NCI-H510A (cell line): ENCODE measurements around the gene HTR3D.
"Not testable (repeated sequence)": the region's sequence is repeated elsewhere in the genome, so short reads cannot be mapped to it uniquely, and the experiment has no call there.

ENCODE experiments used
- DNase-seq: peaks from one replicate; lab custom pipeline; 2025; lab: John Stamatoyannopoulos, UW

HTR3D gene

DNA sequence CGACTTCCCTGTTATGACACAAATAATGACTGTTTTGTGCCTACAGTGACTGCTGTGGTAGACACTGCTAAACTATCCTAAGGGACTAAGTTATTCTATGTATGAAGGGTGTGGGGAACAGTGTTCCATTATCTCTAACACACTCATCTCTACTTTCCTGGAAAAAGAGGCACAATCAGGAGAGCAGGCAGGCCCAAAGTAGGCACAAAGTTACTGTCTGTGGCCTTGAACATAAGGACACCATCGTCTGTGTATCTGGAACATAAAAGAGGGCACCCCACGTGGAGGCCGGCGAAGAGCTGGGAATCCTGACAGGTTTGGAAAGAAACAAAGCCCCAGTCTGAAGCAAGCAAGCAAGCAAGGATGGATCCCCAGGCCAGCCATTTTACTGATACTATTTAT, 15.4 kb upstream of the HTR3D start:
- no peak for DNase-seq

DNA sequence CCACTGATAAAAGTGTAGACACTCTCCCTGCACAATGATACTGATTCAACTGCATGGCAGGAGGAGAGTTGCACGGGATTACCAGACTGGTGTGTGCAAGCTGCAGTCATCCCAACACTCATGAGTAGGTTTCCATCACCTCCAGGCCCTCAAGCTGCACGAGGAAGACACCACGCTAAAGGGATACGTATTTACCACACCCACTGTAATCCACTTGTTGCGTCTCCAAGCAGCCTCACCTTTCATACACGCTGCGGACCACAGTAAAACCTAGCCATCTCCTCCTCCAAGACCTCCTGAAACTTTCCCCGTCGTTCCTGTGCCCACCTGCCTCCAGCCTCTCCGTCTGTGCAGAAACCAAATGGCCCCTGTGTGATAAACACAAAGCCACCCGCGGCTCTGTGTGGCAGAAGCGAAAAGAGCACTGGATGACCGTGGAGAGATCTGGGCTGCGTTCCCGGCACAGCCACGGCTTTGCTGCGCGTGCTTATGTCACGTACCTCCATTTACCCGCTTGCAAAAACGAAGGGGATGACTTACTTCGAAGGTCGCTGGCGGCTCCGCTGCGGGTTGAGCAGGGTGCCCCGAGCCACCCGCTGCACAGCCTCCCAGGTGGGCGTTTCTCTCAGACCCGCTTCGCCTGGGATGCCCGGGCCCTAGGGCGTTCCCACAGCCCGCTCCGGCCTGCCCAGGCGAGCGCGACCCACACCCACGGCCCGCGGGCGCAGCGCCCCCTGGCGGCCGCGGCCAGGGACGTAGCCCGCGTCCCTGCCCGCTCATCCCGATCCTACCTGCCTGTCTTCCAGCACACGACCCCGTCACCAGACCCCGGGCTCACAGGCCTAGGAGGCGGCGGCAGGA, 14.5 kb upstream of the HTR3D start:
- peak; percentile 24 for DNase-seq

GRCh38 chr3:184017672-184018423, 13.7 kb upstream of the HTR3D start, which contains the start of gene ABCC5:
ABCC5 (minus strand) TSS chr3:184017884; CDS start chr3:184014392, 3,492 bp downstream.
- peak; percentile 83 for DNase-seq

DNA sequence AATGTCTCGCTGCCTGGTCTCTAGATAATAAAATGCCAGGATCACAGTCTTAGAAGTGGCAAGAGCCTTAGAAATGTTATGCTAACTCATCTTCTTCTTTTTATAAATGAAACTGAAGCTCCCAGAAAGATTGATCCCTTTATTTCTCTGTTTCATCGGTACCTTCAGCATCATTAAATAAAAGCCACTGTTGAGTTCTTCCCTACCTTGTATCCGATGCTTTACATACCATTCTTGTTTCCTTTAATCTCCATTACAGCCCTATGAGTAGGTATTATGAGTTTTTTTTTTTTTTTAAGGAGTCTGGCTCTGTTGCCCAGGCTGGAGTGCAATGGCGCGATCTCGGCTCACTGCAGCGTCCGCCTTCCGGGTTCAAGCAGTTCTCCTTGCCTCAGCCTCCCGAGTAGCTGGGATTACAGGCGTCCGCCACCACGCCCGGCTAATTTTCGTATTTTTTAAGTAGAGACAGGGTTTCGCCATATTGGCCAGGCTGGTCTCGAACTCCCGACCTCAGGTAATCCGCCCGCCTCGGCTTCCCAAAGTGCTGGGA, 13.0 kb upstream of the HTR3D start:
- no peak for DNase-seq

DNA sequence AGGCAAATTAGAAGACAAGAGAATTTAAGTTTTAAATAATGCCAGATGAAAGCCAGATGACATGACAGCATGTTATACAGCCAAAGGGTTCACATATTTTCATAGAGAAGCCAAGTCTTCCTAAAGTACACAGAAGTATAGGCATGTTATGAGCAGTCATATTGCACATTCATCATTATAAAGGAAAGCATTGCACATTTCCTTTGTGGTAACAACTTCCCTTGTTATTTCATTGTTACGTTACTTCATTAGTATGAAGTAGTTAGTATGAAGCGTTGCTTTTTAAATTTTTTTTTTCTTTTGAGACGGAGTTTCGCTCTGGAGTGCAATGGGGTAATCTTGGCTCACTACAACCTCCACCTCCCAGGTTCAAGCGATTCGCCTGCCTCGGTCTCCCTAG, 9.2 kb upstream of the HTR3D start:
- DNase-seq = no peak

DNA sequence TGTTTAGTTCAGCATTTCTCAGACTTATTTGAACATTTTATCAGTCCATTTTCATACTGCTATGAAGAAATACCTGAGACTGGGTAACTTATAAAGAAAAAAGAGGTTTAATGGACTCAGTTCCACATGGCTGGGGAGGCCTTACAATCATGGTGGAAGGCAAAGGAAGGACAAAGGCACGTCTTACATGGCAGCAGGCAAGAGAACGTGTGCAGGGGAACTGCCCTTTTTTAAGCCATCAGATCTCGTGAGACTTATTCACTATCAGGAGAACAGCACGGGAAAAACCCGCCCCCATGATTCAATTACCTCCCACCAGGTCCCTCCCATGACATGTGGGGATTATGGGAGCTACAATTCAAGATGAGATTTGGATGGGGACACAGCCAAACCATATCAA, 6.3 kb upstream of the HTR3D start:
- DNase-seq = not testable (repeated sequence)

GRCh38 chr3:184028275-184028890, 3.2 kb upstream of the HTR3D start:
- not testable (repeated sequence) for DNase-seq

DNA sequence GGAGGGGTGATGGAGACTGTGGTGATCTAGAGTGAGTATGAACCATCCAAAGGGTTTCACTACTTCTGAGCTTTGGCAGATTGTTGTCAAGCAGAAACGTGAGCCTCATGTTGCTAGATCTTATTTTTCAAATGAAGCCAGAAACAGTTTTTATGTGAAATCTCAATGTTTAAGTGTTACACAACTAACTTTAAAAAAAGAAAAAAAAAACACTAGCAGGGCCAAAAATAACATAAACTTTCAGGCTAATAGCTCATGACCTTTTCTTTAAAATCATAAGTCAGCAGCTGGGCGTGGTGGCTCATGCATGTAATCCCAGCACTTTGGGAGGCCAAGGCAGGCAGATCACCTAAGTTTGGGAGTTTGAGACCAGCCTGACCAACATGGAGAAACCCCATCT, 2.1 kb upstream of the HTR3D start:
- DNase-seq = no peak

- no peak for DNase-seq
Observed at GRCh38 chr3:184030536-184030935, 1.0 kb upstream of the HTR3D start.

GRCh38 chr3:184037816-184038215, 6.3 kb downstream of the HTR3D start:
- DNase-seq = no peak

- not testable (repeated sequence) for DNase-seq
Observed at GRCh38 chr3:184038307-184038706, 6.8 kb downstream of the HTR3D start.

- no peak for DNase-seq
Observed at GRCh38 chr3:184039414-184039813, 7.9 kb downstream of the HTR3D start.

DNA sequence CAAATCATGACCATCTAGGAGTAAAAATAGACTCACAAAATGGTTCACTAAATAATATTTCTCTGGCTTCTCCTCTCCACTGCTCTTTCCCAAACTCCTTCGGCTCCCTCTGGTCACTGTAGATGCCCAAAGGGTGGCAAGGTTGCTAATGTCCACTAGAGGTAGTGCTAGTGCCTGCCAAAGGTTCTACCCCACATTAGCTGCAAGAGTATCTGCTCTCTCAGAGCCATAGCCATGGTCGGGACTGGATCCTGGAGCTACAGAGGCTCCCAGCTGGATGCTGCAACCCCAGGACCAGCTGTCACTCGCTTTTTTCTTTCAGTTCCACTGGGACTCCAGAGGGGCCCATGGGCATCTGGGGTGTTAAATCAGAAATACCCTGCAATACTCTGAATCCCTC, 8.5 kb downstream of the HTR3D start:
- DNase-seq = no peak

DNA sequence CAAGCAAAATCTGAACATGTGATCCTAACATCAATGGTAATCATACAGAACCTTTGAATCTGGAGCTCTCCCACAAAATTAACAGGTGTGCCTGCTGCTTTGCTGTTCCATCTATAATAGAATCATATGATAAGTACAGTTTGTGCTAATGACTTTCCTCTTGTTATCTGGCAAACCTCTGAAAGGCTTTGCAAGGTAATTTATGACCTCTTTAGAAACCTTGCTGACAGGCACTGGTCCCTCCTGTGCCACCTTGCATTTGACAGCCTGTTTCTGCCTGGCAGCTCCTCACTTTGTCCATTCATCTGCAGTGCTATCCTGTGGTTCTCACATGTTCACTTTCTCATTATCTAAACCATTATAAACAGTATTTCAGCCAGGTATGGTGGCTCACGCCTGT, 11.1 kb downstream of the HTR3D start:
- DNase-seq = no peak

DNA sequence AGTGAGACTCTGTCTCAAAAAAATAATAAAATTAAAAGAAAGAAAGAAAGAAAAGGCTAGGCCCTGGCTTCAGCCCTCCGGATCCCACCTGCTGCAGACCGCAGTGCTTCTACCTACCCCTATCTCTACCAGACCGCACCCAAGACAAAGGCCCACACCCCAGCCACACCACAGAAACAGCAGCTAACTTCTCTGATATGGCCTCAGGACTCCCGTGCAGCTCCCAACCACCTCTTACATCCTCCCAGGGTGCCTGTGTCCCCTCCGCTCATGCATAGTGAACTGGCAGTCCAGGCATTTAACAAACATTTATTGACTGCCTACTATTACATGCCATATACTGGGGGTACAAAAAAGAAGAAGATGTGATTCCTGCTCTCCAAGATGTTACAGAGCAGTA, 14.5 kb downstream of the HTR3D start:
- no peak for DNase-seq

DNA sequence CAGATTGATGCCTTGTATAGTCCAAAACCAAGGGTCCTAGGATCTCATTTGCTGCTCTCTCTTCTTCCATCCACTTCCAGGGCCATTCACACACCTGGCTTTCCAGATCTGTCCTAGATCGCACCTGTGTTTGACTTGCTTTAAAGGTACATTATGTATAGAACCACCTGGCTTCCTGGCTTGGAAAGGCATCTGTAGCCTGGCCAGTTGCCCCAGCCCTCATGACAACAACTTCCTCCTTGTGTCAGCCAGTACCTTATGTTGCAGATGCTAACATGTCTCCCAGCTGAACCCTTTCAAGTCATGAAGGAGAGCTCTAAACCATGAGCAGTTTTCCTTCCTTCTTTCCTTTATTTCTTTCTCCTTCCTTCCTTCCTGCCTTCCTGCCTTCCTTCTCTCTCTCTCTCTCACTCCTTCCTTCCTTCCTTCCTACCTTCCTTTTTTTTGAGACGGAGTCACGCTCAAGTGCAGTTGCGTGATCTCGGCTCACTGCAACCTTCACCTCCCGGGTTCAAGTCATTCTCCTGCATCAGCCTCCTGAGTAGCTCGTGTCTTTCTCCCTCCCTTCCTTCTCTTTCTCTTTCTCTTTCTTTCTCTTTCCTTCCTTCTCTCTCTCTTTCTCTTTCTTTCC, 18.8 kb downstream of the HTR3D start:
- peak; percentile 70 for DNase-seq

GRCh38 chr3:184052767-184053166, 21.2 kb downstream of the HTR3D start, which contains the start of gene HTR3C:
HTR3C (plus strand) TSS chr3:184053047; CDS start chr3:184053081, 34 bp downstream.
- no peak for DNase-seq

- DNase-seq = no peak
Observed at GRCh38 chr3:184058029-184058428, 26.5 kb downstream of the HTR3D start.

GRCh38 chr3:184059424-184059823, 27.9 kb downstream of the HTR3D start:
- no peak for DNase-seq

- no peak for DNase-seq
Observed at GRCh38 chr3:184062637-184063036, 31.1 kb downstream of the HTR3D start.

DNA sequence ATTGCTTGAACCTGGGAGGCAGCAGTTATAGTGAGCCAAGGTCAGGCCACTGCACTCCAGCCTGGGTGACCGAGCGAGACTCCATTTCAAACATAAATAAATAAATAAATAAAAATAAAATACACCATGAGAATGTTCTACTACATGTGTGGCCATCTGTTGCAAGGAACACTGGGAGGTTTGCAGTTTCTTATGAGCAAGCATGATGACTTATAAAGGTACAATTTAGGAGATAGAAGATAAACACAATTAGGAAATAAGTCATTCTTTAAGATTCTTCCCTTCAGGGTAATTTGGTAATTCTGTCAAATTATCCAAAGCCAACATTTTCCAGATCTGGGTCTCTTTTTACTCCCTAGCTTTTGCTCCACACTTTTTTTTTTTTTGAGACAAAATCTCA, 34.7 kb downstream of the HTR3D start:
- DNase-seq = no peak

GRCh38 chr3:184067573-184068055, 36.1 kb downstream of the HTR3D start:
- no peak for DNase-seq
